Hepatocyte (in vitro differentiated cells): ENCODE results near the gene PCYT2.

ENCODE experiments used
- CTCF ChIP-seq: fragments of 200-600 bp; sonication (generic); IDR thresholded peaks from 2 replicates; pipeline ENCODE4 v1.5.1; 2016; ENCODE audit warnings: antibody characterized with exemption, mild to moderate bottlenecking; ENCODE audit not compliant: poor library complexity
- EZH2 ChIP-seq: fragments of 200-600 bp; sonication (generic); IDR thresholded peaks from 2 replicates; pipeline ENCODE4 v1.6.1; 2016; ENCODE audit warnings: antibody characterized with exemption, mild to moderate bottlenecking, borderline replicate concordance
- EZH2phosphoT487 ChIP-seq: fragments of 200-600 bp; sonication (generic); IDR thresholded peaks from one replicate; pipeline ENCODE4 v1.6.1; 2018; ENCODE audit warnings: antibody characterized with exemption, mild to moderate bottlenecking, low read depth, moderate library complexity; ENCODE audit not compliant: unreplicated experiment, severe bottlenecking

GRCh38 chr17:81871387-81872230 lies 39.6 kb downstream of the PCYT2 start:
- TF ChIP-seq CTCF = peak; percentile 33
- no peak for TF ChIP-seq EZH2
- TF ChIP-seq EZH2phosphoT487 = no peak
